ENCODE measurements around the gene KLF9. TPM values are rescaled to one million over a fixed set of nuclear protein-coding genes. Genes with fewer than 3 reads are reported as not detected.

Gene KLF9
- total and polyA plus RNA-seq, 12 donors: 27.3 to 67.4 (median 39.7) TPM

- no peak for ATAC-seq
- TF ChIP-seq CTCF (IDR thresholded peaks at IDR 0.05): no peak
- H3K27ac ChIP-seq: peak overlapping the region in 9 of 10 donors; percentile 95 to 100 (median 100)
- H3K27me3 ChIP-seq: no peaks in the 10 kb centered on the region
- 41 to 55% methylated on average over 6 of the region's 6 CpGs for WGBS, 2 donors
- H3K9me3 ChIP-seq: no peaks in the 10 kb centered on the region
- intact Hi-C loops (cut with DNase I): loop anchor here in 5 of 10 donors (5.0 to 10.0 kb wide), 5 partner anchors 45 to 180 kb away; partner anchors contain the start of gene SMC5 (in 1 of the 5)
- H3K4me1 ChIP-seq: peaks cover 16 to 46% (median 34%) of the 10 kb centered on the region in 9 donors
- no peak overlapping the region for H3K4me3 ChIP-seq
- H3K36me3 ChIP-seq: no peaks in the 10 kb centered on the region
- DNase-seq: no peak
These were observed 8.1 kb upstream of the KLF9 start for GRCh38 chr9:70422371-70423043.

- peak in 1 of 2 donors; percentile 42 for DNase-seq
- Histone ChIP-seq H3K27me3 (no peaks in the 10 kb centered on the region), H3K9me3 (no peaks in the 10 kb centered on the region), H3K27ac (peak overlapping the region; percentile 95 to 100 (median 100)), H3K4me3 (peak overlapping the region in 9 of 10 donors; percentile 45 to 71 (median 64)), H3K4me1 (peaks cover 16 to 55% (median 43%) of the 10 kb centered on the region in 9 donors), H3K36me3 (no peaks in the 10 kb centered on the region)
- 22% methylated on average over 9 of the region's 9 CpGs for WGBS, 2 donors
- intact Hi-C loops (cut with DNase I): loop anchor here in 9 of 10 donors (2.0 to 10.0 kb wide), 8 partner anchors 17 to 181 kb away; partner anchors contain the start of gene SMC5 (in 1 of the 9)
- no peak for ATAC-seq
- no peak for TF ChIP-seq CTCF (IDR thresholded peaks at IDR 0.05)
These were observed 7.1 kb upstream of the KLF9 start for GRCh38 chr9:70421272-70422180.

- H3K36me3 ChIP-seq: no peaks in the 10 kb centered on the region
- peak; percentile 94 to 97 for DNase-seq
- no peak for TF ChIP-seq CTCF (IDR thresholded peaks at IDR 0.05)
- peak overlapping the region; percentile 95 to 100 (median 100) for H3K27ac ChIP-seq
- peak; percentile 51 to 73 (median 62) for ATAC-seq
- no peaks in the 10 kb centered on the region for H3K9me3 ChIP-seq
- H3K27me3 ChIP-seq: no peaks in the 10 kb centered on the region
- peaks cover 16 to 64% (median 50%) of the 10 kb centered on the region in 9 donors for H3K4me1 ChIP-seq
- WGBS, 2 donors: 0 to 1% methylated on average over 32 of the region's 32 CpGs
- H3K4me3 ChIP-seq: peak overlapping the region in 9 of 10 donors; percentile 45 to 71 (median 64)
- intact Hi-C loops (cut with DNase I): loop anchor here (1.0 to 10.0 kb wide), 13 partner anchors 8 to 182 kb away; partner anchors contain the start of gene SMC5 (in 1 of the 10)
These were observed 6.2 kb upstream of the KLF9 start for GRCh38 chr9:70420441-70421271.
